Measurements from ENCODE around the gene ITGA7.
A peak's percentile ranks its signal among the peaks of the same experiment; 100 is the strongest.
"Not testable (repeated sequence)": the region's sequence is repeated elsewhere in the genome, so short reads cannot be mapped to it uniquely, and the experiment has no call there.

ITGA7 gene

GRCh38 chr12:55681142-55682077, 26.3 kb downstream of the ITGA7 start:
- peak; percentile 87 for DNase-seq (ENCODE audit: low spot score)

DNA sequence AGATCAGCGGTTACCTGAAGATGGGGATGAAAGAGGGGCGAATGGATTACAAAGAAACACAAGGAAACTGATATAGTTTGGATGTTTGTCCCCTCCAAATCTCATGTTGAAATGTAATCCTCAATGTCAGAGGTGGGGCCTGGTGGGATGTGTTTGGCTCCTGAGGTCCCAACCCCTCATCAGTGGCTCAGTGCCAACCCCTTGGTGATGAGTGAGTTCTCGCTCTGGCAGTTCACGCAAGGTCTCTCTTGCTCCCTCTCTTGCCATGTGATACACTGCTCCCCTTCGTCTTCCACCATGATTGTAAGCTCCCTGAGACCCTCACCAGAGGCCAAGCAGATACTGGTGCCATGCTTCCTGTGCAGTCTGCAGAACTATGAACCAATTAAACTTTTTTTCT, 28.0 kb downstream of the ITGA7 start:
- DNase-seq (ENCODE audit: low spot score): no peak

GRCh38 chr12:55676707-55677106, 31.0 kb downstream of the ITGA7 start:
- no peak for DNase-seq (ENCODE audit: low spot score)

GRCh38 chr12:55675666-55676065, 32.0 kb downstream of the ITGA7 start:
- no peak for DNase-seq (ENCODE audit: low spot score)

GRCh38 chr12:55673638-55674037, 34.1 kb downstream of the ITGA7 start:
- DNase-seq (ENCODE audit: low spot score): no peak

- DNase-seq (ENCODE audit: low spot score): no peak
These were observed 36.0 kb downstream of the ITGA7 start for GRCh38 chr12:55671746-55672145.

- DNase-seq (ENCODE audit: low spot score): no peak
These were observed 37.4 kb downstream of the ITGA7 start for GRCh38 chr12:55670276-55670675.

GRCh38 chr12:55666508-55666907, 41.2 kb downstream of the ITGA7 start:
- no peak for DNase-seq (ENCODE audit: low spot score)

GRCh38 chr12:55664826-55665225, 42.9 kb downstream of the ITGA7 start:
- DNase-seq (ENCODE audit: low spot score): no peak

DNA sequence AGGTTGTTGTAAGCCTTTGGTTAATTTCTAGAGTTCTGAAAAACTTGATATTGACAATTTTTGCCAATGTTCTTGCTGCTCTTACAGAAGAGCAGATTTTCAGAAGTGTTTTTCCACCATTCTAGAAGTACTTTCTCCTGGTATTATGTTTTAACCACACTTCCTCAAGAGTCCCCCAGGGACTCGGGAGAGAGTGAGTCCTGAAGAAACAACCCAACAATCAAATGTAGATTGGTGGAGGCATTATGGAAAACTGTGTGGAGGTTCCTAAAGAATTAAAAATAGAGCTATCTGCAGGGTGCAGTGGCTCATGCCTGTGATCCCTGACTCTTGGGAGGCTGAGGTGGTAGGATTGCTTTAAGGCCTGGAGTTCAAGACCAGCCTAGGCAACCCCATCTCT, 44.3 kb downstream of the ITGA7 start:
- DNase-seq (ENCODE audit: low spot score): no peak

DNA sequence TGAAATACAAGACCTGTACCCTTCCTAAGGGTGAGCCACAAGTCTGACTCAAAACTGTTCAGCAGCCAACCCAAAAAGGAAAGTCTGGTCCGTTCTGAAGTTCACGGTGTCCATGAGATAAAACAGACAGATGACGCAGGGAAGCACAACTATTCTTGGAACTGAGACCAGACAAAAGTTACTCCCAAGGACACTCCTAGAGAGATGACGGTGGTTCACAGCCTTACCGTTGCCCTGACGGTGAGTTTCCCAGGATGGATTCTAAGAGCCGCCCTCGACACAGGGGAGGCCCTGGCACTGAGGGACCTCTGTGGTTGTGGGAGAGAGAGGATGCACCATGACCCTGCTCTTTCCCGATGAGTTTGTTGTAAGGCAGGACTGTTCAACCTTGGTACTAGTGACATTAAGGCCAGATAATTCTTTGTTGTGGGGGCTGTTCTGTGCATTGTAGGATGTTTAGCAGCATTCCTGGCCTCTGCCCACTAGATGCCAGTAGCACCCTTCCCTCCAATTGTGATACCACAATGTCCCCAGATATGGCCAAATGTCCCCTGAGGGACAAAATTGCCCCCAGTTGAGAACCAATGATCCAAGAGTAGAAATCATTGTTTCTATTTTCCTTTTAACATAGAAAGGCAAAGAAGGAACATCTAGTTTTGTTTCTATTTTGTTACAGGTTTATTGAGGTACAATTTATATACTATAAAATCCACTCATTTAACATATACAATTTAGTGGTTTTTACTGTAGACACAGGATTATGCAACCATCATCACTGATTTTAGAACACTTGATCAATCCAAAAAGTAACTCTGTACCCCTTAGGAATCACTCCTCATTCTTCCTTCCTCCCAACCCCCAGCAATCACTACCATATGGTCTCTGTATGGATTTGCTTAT, 48.0 kb downstream of the ITGA7 start:
- no peak for DNase-seq (ENCODE audit: low spot score)

GRCh38 chr12:55658635-55659391, 48.9 kb downstream of the ITGA7 start:
- DNase-seq (ENCODE audit: low spot score): no peak

DNA sequence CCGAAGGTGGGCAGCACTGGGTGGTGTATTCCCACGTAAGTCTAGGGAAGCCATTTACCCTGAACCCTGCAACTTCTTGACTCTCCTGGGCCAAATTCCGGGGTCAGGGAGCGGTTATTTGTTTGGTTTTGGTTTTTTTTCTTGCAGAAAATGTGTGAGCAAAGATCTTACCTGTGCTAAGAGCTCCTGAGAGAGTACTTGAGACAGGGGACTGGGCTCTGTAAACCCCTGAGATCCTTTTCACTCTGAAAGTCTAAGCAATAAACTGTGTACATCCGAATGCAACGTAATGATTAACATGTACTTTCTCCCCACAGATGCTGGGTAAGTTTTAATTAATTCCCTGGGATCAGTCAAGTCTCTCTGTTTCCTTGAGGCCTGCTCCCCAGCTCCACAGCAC, 49.5 kb downstream of the ITGA7 start:
- DNase-seq (ENCODE audit: low spot score): no peak

DNA sequence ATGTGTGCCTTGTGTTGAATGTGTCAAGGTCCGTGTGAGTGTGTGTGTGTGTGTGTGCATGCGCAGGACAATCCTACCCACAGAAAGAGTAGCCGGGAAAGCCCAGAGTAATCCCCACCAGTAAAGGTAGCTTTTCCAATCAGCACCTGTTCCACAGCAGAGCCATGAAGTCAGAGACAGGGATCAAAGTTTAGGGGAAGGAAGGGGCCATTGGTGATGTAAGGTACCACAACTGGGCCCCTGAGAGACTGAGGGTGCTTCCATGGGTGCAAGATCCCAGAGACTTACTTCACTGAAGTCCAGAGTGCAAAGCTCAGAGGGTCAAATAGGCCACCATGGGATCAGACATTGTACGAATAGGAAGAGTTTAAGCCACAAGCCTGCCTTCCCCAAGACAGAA, 50.5 kb downstream of the ITGA7 start:
- DNase-seq (ENCODE audit: low spot score): no peak

DNA sequence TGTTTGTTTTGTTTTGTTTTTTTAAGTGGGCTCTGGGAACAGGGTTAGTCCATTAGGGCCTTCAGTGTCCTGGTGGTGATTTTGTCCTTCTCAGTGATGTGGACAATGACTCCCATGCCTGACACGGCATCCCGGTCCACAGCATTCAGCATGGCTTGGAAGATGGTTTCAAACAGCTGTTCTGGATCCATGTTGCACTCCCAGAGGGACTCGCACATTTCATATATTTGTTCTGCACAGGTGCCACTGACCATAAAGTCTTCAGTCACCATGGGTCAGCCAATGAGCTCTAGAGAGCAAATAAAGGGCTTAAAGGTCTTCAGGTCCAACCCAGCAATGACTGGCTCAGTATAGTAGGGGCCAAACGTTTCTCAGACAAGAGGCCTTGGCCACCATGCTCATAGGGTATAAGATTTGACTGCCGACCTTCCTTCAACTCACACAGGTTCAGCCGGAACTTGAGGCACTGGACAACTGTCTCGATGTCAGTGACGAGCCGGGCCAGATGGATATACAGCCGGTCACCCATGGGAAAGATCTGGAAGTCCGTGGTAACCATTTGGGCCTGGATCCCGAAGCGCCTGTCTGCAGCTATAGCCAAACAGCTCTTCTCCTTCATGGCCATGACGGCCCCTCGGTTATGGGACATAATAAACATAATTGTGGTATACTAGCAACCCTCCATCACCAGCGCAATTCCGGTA, 53.0 kb downstream of the ITGA7 start:
- DNase-seq (ENCODE audit: low spot score): no peak

DNA sequence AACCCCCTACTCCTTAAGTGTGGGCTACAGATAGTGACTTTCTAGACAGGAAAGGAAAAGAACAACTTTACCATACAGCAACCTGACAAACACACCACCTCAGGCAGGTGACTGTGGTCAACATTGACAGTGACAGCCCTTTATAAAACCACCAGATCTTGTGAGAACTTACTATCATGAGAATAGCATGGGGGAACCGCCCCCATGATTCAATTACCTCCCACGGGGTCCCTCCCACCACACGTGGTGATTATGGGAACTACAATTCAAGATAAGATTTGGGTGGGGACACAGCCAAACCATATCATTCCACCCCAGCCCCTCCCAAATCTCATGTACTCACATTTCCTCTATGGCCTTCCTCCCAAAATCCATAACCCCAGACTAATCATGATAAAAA, 54.7 kb downstream of the ITGA7 start:
- no peak for DNase-seq (ENCODE audit: low spot score)

DNA sequence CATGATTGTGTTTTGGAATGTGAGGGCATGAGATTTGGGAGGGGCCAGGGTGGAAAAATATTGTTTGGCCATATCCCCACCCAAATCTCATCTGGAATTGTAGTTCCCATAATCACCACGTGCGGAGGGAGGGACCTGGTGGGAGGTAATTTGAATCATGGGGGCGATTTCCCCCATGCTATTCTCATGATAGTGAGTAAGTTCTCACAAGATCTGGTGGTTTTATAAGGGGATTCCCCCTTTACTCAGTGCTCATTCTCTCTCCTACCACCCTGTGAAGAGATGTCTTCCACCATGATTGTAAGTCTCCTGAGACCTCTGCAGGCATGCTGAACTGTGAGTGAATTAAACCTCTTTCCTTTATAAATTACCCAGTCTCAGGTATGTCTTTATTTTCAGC, 55.4 kb downstream of the ITGA7 start:
- DNase-seq (ENCODE audit: low spot score): no peak

- no peak for DNase-seq (ENCODE audit: low spot score)
These were observed 56.4 kb downstream of the ITGA7 start for GRCh38 chr12:55651299-55651683.

DNA sequence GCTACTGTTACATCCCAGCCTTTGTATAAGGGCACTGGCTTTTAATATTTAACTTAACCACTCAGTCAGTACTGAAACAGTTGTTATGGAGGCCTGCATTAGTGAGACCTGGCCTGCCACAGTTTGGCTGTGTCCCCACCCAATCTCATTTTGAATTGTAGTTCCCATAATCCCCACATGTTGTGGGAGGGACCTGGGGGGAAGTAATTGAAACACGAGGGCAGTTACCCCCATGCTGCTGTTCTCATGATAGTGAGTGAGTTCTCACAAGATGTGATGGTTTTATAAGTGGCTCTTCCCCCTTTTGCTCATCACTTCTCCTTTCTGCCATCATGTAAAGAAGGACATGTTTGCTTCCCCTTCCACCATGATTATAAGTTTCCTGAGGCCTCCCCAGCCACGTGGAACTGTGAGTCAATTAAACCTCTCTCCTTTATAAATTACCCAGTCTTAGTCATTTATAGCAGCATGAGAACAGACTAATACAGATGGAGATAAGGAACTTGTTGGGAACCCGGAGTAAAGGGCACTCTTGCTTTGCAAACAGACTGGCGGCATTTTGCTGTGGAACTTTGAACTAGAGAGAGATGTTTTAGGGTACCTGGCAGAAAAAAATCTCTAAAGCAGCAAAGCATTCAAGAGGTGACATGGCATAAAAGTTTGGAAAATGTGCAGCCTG, 56.9 kb downstream of the ITGA7 start:
- not testable (repeated sequence) for DNase-seq (ENCODE audit: low spot score)

- DNase-seq (ENCODE audit: low spot score): no peak
These were observed 60.7 kb downstream of the ITGA7 start for GRCh38 chr12:55647027-55647426.

- no peak for DNase-seq (ENCODE audit: low spot score)
These were observed 63.1 kb downstream of the ITGA7 start for GRCh38 chr12:55644591-55644990.

Measured in ecto neural progenitor cell (in vitro differentiated cells).